MCF 10A (cell line): ENCODE results near the gene CTCF. TPM values are rescaled to one million over a fixed set of nuclear protein-coding genes. Genes with fewer than 3 reads are reported as not detected.

Experiments
- BruUV-seq: library from RNA; stranded (reverse); fragments of 400-500 nt; replicated peaks from 2 replicates; lab custom pipeline; 2021; lab: Mats Ljungman, UMichigan
- CTCF ChIA-PET: fragments of 300-600 bp; sonication (Branson Sonifier 250); formaldehyde crosslinking; extraction: SDS; loops from one replicate; lab custom pipeline; 2021; ENCODE audit warnings: antibody characterized with exemption, inconsistent platforms; lab: Yijun Ruan, JAX
- POLR2A ChIA-PET: fragments of 300-600, 350-650 bp; sonication (Branson Sonifier 250); formaldehyde crosslinking; extraction: SDS; loops from one replicate; lab custom pipeline; 2020; ENCODE audit warnings: antibody characterized with exemption, inconsistent platforms; lab: Yijun Ruan, JAX
- DNase-seq: peaks from one replicate; pipeline ENCODE4 v3.0.0-alpha.2; 2018; ENCODE audit not compliant: unreplicated experiment
- H3K27ac Mint-ChIP-seq: one replicate; pipeline ENCODE4 v1.8.0; 2022; ENCODE audit warnings: mild to moderate bottlenecking, low read depth, mixed read lengths; ENCODE audit not compliant: unreplicated experiment
- H3K27me3 Mint-ChIP-seq: one replicate; pipeline ENCODE4 v1.8.0; 2022; ENCODE audit warnings: mixed read lengths; ENCODE audit not compliant: insufficient read depth, unreplicated experiment
- H3K36me3 Mint-ChIP-seq: one replicate; pipeline ENCODE4 v1.8.0; 2022; ENCODE audit warnings: mild to moderate bottlenecking, moderate library complexity, mixed read lengths; ENCODE audit not compliant: insufficient read depth, unreplicated experiment
- H3K4me1 Mint-ChIP-seq: one replicate; pipeline ENCODE4 v1.8.0; 2022; ENCODE audit warnings: mixed read lengths; ENCODE audit not compliant: insufficient read depth, unreplicated experiment
- H3K4me3 Mint-ChIP-seq: one replicate; pipeline ENCODE4 v1.8.0; 2022; ENCODE audit warnings: mild to moderate bottlenecking, moderate library complexity, mixed read lengths; ENCODE audit not compliant: unreplicated experiment
- H3K9me3 Mint-ChIP-seq: one replicate; pipeline ENCODE4 v1.8.0; 2022; ENCODE audit warnings: mixed read lengths; ENCODE audit not compliant: unreplicated experiment
- intact Hi-C: fragments of 100-400 bp; cut with micrococcal nuclease; formaldehyde crosslinking; loops from 2 replicates; pipeline ENCODE4 v1.14.1; 2022
- total RNA-seq: library from RNA; stranded (reverse); gene quantifications from 2 replicates; pipeline ENCODE4 v1.2.3, GENCODE V29; 2022
- TF ChIP-seq, protein P1 (sequence below): fragments of 200-600 bp; IDR thresholded peaks from one replicate; pipeline ENCODE4 v1.8.0; 2022; ENCODE audit warnings: antibody characterized with exemption, mild to moderate bottlenecking; ENCODE audit not compliant: unreplicated experiment

The CTCF gene
- total RNA-seq, 1 experiment from 2014 or later, result 40.6 TPM

GRCh38 chr16:67655363-67655762 is 93.0 kb downstream of the CTCF start:
- CTCF ChIA-PET, result interaction anchor here (1.5 kb wide), 1 partner anchor 109 kb away, joined by 3 read pairs; no protein-coding TSS in a partner anchor
- H3K36me3 Mint-ChIP-seq, result peaks cover 6% of the 10 kb centered on the region
- DNase-seq, result no peak
- peaks cover 19% of the 10 kb centered on the region for H3K27me3 Mint-ChIP-seq
- no peaks in the 10 kb centered on the region for H3K9me3 Mint-ChIP-seq
- H3K4me3 Mint-ChIP-seq, result no peak overlapping the region
- no TSS peak for BruUV-seq
- H3K27ac Mint-ChIP-seq, result no peak overlapping the region
- intact Hi-C loops, result no loop called here
- POLR2A ChIA-PET, result interaction anchor here (0.7 kb wide), 1 partner anchor 16 kb away, joined by 3 read pairs; no protein-coding TSS in a partner anchor
- peaks cover 6% of the 10 kb centered on the region for H3K4me1 Mint-ChIP-seq
- TF ChIP-seq, protein P1, sequence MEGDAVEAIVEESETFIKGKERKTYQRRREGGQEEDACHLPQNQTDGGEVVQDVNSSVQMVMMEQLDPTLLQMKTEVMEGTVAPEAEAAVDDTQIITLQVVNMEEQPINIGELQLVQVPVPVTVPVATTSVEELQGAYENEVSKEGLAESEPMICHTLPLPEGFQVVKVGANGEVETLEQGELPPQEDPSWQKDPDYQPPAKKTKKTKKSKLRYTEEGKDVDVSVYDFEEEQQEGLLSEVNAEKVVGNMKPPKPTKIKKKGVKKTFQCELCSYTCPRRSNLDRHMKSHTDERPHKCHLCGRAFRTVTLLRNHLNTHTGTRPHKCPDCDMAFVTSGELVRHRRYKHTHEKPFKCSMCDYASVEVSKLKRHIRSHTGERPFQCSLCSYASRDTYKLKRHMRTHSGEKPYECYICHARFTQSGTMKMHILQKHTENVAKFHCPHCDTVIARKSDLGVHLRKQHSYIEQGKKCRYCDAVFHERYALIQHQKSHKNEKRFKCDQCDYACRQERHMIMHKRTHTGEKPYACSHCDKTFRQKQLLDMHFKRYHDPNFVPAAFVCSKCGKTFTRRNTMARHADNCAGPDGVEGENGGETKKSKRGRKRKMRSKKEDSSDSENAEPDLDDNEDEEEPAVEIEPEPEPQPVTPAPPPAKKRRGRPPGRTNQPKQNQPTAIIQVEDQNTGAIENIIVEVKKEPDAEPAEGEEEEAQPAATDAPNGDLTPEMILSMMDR, result no peak

DNA sequence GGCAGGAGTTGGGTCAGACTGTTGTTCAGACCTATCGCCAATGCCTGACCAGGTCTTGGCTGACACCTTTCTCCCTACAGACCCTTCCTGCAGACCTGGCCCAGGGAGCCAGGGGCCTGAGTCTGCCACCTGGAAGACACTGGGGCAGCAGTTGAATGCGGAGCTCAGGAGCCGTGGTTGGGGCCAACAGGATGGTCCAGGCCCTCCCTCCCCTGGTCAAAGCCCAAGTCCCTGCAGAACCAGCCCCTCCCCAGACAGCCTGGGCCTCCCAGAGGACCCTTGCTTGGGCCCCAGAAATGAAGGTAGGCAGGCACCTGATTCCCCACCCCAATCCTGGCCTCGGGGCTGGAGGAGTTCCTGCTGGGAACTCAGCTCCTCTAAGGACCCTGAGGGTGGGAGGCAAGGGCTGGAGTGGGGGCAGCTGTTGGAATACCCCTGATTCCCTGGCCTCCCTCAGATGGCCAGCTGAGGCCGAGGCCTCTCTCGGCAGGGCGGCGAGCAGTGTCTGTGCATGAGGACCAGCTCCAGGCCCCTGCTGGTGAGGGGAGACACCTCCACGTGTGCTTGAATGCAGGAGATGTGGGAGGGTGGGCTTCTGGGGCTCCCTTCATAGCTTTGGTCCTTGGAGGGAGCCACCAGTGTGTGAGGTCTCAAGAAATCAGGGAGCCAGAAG is 94.2 kb downstream of the CTCF start:
- ChIA-PET POLR2A (no interaction called here), CTCF (interaction anchor here (0.5 to 1.5 kb wide), 6 partner anchors 57 to 167 kb away, joined by 3 to 4 read pairs (median 3); no protein-coding TSS in a partner anchor)
- no TSS peak for BruUV-seq
- intact Hi-C loops, result no loop called here
- no peaks in the 10 kb centered on the region for H3K9me3 Mint-ChIP-seq
- H3K4me3 Mint-ChIP-seq, result no peak overlapping the region
- H3K36me3 Mint-ChIP-seq, result peaks cover 6% of the 10 kb centered on the region
- H3K27me3 Mint-ChIP-seq, result peaks cover 7% of the 10 kb centered on the region
- TF ChIP-seq, protein P1, result no peak
- H3K27ac Mint-ChIP-seq, result no peak overlapping the region
- no peak for DNase-seq
- H3K4me1 Mint-ChIP-seq, result peaks cover 6% of the 10 kb centered on the region

GRCh38 chr16:67657017-67657608 is 94.8 kb downstream of the CTCF start:
- CTCF ChIA-PET, result interaction anchor here (0.5 to 1.4 kb wide), 7 partner anchors 57 to 384 kb away, joined by 3 to 4 read pairs (median 3); no protein-coding TSS in a partner anchor
- H3K27ac Mint-ChIP-seq, result no peak overlapping the region
- no peak for DNase-seq
- TF ChIP-seq, protein P1, result no peak
- BruUV-seq, result no TSS peak
- H3K4me1 Mint-ChIP-seq, result peaks cover 6% of the 10 kb centered on the region
- POLR2A ChIA-PET, result no interaction called here
- H3K4me3 Mint-ChIP-seq, result no peak overlapping the region
- H3K9me3 Mint-ChIP-seq, result no peaks in the 10 kb centered on the region
- peaks cover 1% of the 10 kb centered on the region for H3K27me3 Mint-ChIP-seq
- peaks cover 6% of the 10 kb centered on the region for H3K36me3 Mint-ChIP-seq
- intact Hi-C loops, result no loop called here

- Mint-ChIP-seq H3K27me3 (no peaks in the 10 kb centered on the region), H3K4me1 (peaks cover 6% of the 10 kb centered on the region), H3K27ac (no peak overlapping the region), H3K9me3 (no peaks in the 10 kb centered on the region), H3K4me3 (peak overlapping the region; percentile 86), H3K36me3 (peaks cover 6% of the 10 kb centered on the region)
- TF ChIP-seq, protein P1, result no peak
- no TSS peak for BruUV-seq
- ChIA-PET CTCF (interaction anchor here (0.6 to 1.8 kb wide), 6 partner anchors 9 to 661 kb away, joined by 3 to 9 read pairs (median 3); partner anchors contain the start of gene CTCF), POLR2A (no interaction called here)
- intact Hi-C loops, result no loop called here
- no peak for DNase-seq
Measured at GRCh38 chr16:67657751-67658518, 95.6 kb downstream of the CTCF start.
